Raji (cell line): ENCODE results near the gene SPRED2.

ENCODE experiments used
- POLR2A ChIP-seq: IDR thresholded peaks from 2 replicates; pipeline ENCODE4 v1.6.1; 2011; ENCODE audit warnings: low read depth, low read length, control low read depth; ENCODE audit not compliant: insufficient read depth

The SPRED2 gene

GRCh38 chr2:65373365-65373918, 59.0 kb downstream of the SPRED2 start:
- TF ChIP-seq POLR2A = no peak

- TF ChIP-seq POLR2A = no peak
These were observed 59.8 kb downstream of the SPRED2 start for GRCh38 chr2:65372619-65373018.

DNA sequence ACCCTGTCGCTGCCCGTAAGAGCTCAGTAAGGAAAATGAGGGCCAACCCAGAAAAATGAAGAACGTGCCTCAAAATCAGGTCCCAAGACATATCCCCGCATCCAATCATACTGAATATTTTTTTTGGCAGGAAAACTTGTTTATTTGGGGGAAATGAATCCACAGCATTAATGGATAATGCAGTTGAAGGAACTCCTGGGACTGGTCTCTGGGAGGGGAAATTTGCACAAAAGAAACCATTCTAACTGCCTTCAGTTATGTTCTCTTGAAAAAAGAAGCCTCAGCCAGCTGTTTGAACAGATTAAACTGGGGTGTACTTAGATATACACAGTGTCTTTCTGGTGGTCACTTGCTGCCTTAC, 61.3 kb downstream of the SPRED2 start:
- TF ChIP-seq POLR2A = no peak

- TF ChIP-seq POLR2A = no peak
These were observed 61.9 kb downstream of the SPRED2 start for GRCh38 chr2:65370387-65371073.

- TF ChIP-seq POLR2A = no peak
These were observed 62.4 kb downstream of the SPRED2 start for GRCh38 chr2:65369980-65370379.

DNA sequence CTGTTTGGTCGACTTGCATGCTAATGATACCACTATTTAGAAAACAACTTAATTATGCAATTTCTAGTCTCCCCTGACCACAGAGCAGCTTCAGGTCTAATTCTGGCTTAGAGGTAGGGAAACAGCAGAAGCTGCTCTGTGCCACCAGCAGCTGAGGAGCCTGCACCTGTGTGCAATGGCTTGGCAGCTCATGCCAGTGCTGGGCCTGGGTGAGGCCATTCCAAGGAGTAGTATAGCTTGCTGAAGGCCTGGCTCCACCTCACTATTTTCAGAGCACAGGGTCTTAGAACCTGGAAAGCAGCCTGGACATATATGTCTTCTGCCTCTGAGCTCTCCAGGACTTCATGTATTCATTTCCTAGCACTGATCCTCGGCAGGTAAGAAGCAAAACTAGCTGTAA, 62.8 kb downstream of the SPRED2 start:
- no peak for TF ChIP-seq POLR2A

GRCh38 chr2:65368468-65368867, 63.9 kb downstream of the SPRED2 start:
- TF ChIP-seq POLR2A = no peak

DNA sequence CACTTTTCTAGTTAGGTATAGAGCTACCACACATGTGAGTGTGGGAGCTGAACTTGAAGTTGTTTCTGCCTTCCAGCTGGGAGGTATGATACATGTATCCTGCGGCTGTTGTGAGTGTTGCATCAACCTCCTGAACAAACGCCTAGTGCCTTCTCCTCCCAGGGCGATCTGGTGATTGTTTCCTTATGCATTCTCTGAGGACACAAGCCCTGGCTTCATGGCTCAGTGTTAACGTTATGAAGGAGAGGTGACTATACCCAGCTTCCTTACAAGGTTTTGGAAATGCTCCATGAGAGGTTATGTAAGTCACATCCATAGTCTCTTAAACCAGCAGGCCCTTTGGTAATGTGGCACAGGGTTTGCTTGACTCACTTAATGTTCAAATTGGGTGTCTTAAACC, 64.9 kb downstream of the SPRED2 start:
- no peak for TF ChIP-seq POLR2A

GRCh38 chr2:65366595-65367125, 65.7 kb downstream of the SPRED2 start:
- TF ChIP-seq POLR2A = no peak

GRCh38 chr2:65364986-65365733, 67.2 kb downstream of the SPRED2 start:
- no peak for TF ChIP-seq POLR2A

DNA sequence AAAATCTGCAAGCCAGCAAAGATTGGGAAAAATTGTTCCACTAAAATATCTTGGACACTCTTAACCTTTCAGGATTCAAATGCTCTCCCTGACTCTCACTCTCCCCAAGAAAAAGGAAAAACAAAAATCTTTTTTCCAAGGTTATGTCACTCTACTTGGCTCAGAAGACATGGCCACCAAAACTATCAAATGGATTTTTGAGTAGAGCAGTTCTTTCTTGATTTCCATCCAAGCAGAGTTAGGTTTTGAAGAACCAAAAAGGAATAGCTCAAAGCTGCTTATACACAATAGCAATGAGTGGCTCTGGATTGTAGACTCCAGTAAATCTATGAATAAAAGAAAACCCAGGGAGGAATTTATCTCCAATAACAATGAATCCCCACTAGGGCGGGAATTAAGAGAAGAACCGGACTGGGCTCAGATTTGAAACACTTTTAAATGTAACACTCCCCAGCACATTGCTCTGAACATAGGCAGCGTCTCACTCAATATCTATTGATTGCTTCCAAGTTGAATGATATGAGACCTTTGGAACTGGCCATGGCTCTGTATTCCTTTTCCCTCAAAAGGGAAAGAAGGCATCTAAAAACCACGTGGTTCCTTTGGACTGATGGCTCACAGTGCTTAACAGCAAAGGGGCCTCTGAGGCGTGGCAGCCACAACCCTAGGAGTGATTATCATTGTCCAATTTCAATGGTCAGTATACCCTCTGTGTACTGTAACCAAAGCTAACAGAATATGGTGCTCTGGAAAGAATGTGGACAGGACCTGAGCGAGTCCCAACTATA, 68.3 kb downstream of the SPRED2 start:
- TF ChIP-seq POLR2A = no peak

DNA sequence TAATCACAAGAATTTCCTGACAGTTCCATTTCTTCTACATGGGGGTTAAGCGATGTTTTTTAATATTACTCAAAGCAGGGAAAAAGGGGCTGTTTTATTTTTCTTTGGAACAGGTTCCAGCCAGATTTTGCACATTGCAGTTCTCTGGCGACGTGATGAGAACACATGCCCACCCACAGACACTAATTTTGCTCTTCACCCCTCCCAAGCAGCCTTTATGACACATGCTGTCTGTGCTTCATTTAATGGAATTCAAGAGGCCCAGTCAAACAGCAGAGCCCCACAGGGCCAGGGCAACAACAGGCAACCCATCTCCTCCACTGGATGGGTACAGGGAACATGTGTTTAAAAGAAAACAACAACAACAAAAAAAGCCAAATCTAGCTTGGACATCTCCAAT, 70.8 kb downstream of the SPRED2 start:
- no peak for TF ChIP-seq POLR2A

DNA sequence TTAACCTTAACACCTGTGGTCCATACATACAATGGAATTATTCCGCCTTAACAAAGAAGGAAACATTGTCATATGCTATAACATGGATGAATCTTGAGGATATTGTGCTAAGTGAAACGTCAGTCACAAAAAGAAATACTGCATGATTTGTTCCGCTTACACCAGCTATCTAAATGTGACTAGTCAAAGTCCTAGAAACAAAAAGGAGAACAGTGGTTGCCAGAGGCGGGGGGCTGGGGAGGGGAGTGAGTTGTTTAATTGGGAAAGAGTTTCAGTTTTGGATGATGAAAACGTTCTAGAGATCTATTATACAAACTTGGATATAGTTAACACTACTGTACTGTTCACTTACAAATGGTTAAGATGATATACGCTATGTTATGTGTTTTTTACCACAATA, 72.0 kb downstream of the SPRED2 start:
- TF ChIP-seq POLR2A = no peak

DNA sequence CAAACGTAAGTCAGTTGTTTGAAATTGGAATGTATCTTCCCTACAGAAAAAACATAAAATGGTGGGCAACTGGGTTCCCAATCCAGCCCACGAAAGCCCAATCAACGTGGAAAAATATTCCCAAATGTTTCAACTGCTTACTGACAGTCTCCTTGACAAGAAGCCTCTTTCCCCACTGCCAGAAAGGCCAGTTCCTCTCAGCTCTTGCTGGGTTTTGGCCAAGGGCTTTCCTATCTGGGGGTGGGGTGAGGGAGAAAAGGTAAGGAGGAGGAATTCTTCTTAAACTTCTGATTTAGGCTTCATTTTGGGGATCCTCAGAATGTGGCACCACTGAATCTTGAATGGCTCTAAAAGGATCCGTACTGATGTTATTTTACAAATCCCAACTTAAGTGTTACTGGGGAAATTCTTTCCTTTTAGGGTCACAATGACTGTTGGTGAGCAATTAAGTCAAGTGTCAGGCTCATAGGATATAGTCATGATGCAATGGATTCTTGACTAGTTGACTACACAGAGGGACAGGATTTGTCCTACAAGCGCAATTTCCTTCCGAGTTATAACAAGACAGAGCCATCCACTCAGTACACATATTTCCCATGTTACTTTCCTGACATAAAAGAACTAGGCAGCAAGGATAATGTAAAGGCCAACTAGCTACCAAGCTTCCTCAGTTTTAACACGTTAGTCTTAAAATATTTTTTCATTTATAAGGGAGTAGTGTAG, 73.6 kb downstream of the SPRED2 start:
- TF ChIP-seq POLR2A = no peak

GRCh38 chr2:65357959-65358294, 74.5 kb downstream of the SPRED2 start:
- TF ChIP-seq POLR2A = no peak
